ENCODE measurements around the gene LAD1. TPM values are rescaled to one million over a fixed set of nuclear protein-coding genes. Genes with fewer than 3 reads are reported as not detected.

LAD1 gene
- total and polyA plus RNA-seq, 8 donors = 28.7 to 62.5 (median 44.3) TPM

GRCh38 chr1:201420608-201421002 lies 21.5 kb upstream of the LAD1 start:
- no peak overlapping the region for H3K27ac ChIP-seq
- WGBS, 2 donors = 75 to 82% methylated on average over 7 of the region's 7 CpGs
- intact Hi-C loops (cut with DNase I) = no loop called here
- DNase-seq = no peak
- TF ChIP-seq, protein P1, sequence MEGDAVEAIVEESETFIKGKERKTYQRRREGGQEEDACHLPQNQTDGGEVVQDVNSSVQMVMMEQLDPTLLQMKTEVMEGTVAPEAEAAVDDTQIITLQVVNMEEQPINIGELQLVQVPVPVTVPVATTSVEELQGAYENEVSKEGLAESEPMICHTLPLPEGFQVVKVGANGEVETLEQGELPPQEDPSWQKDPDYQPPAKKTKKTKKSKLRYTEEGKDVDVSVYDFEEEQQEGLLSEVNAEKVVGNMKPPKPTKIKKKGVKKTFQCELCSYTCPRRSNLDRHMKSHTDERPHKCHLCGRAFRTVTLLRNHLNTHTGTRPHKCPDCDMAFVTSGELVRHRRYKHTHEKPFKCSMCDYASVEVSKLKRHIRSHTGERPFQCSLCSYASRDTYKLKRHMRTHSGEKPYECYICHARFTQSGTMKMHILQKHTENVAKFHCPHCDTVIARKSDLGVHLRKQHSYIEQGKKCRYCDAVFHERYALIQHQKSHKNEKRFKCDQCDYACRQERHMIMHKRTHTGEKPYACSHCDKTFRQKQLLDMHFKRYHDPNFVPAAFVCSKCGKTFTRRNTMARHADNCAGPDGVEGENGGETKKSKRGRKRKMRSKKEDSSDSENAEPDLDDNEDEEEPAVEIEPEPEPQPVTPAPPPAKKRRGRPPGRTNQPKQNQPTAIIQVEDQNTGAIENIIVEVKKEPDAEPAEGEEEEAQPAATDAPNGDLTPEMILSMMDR (IDR thresholded peaks at IDR 0.05) = no peak
- no peaks in the 10 kb centered on the region for H3K27me3 ChIP-seq
- no peak overlapping the region for H3K4me3 ChIP-seq
- FAIRE-seq = no peak
- H3K9me3 ChIP-seq = no peaks in the 10 kb centered on the region
- no peaks in the 10 kb centered on the region for H3K4me1 ChIP-seq
- no peak for ATAC-seq
- no peaks in the 10 kb centered on the region for H3K36me3 ChIP-seq

DNA sequence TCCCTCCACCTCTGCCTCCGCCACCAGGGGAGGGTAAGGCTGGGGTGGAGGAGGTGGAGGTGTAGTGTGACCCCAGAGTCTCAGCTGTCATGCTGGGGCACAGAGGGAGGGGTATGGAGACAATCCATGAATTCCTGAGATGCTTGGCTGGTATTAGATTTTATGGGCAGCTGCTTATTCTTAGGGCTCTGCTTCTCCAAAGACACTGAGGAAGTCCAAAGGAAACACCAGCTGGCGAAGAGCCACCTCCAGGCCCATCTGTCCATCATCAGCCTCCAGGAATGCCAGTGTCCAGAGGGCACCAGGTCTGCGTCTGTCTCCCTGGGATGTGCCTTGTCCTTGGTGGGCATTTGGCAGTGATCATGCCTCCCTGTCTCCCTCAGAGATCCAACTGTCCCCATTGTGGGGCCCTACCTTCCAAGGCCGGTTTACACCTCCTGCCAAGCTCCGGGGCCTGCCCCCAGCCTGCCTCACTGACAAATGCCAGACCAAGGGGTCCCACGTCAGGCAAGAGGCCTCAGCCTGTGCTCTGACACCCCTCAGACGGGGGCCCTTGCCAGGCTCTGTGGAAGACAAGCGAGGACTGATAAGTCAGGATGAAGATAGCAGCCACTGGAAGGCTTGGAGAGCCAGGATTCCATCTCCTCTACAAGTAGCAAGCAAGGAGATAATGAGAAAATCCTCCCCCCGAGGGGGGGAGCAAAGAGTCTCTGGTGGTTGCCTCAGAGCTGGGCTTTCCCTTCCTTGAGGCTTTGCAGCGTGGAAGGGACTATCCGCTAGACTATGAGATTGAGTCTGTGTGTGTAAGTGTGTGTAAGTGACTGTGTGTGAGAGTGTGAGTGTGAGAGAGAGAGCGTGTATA lies 20.9 kb upstream of the LAD1 start:
- intact Hi-C loops (cut with DNase I) = no loop called here
- no peaks in the 10 kb centered on the region for H3K27me3 ChIP-seq
- FAIRE-seq = no peak
- no peak overlapping the region for H3K4me3 ChIP-seq
- TF ChIP-seq, protein P1 (IDR thresholded peaks at IDR 0.05) = no peak
- no peak overlapping the region for H3K27ac ChIP-seq
- WGBS, 2 donors = 70 to 76% methylated on average over 12 of the region's 12 CpGs
- no peak for ATAC-seq
- no peaks in the 10 kb centered on the region for H3K9me3 ChIP-seq
- no peaks in the 10 kb centered on the region for H3K36me3 ChIP-seq
- H3K4me1 ChIP-seq = no peaks in the 10 kb centered on the region
- no peak for DNase-seq

- no peak for ATAC-seq
- DNase-seq = no peak
- Histone ChIP-seq H3K4me3 (no peak overlapping the region), H3K36me3 (no peaks in the 10 kb centered on the region), H3K27ac (no peak overlapping the region), H3K9me3 (no peaks in the 10 kb centered on the region), H3K27me3 (no peaks in the 10 kb centered on the region), H3K4me1 (no peaks in the 10 kb centered on the region)
- 81 to 88% methylated on average over 4 of the region's 4 CpGs for WGBS, 2 donors
- TF ChIP-seq, protein P1 (IDR thresholded peaks at IDR 0.05) = no peak
- intact Hi-C loops (cut with DNase I) = no loop called here
- FAIRE-seq = no peak
Observed at GRCh38 chr1:201419256-201419655, 20.1 kb upstream of the LAD1 start.

- no peak for DNase-seq
- H3K4me1 ChIP-seq = no peaks in the 10 kb centered on the region
- intact Hi-C loops (cut with DNase I) = no loop called here
- no peak for ATAC-seq
- no peaks in the 10 kb centered on the region for H3K36me3 ChIP-seq
- H3K27me3 ChIP-seq = no peaks in the 10 kb centered on the region
- H3K27ac ChIP-seq = no peak overlapping the region
- no peaks in the 10 kb centered on the region for H3K9me3 ChIP-seq
- no peak for FAIRE-seq
- H3K4me3 ChIP-seq = no peak overlapping the region
- WGBS, 2 donors = 85 to 88% methylated on average over 3 of the region's 3 CpGs
- TF ChIP-seq, protein P1 (IDR thresholded peaks at IDR 0.05) = no peak
Observed at GRCh38 chr1:201418461-201418860, 19.3 kb upstream of the LAD1 start.

GRCh38 chr1:201414051-201414738 lies 15.1 kb upstream of the LAD1 start:
- H3K36me3 ChIP-seq = no peaks in the 10 kb centered on the region
- no peak for DNase-seq
- no peaks in the 10 kb centered on the region for H3K4me1 ChIP-seq
- intact Hi-C loops (cut with DNase I) = no loop called here
- ATAC-seq = no peak
- TF ChIP-seq, protein P1 (IDR thresholded peaks at IDR 0.05) = no peak
- H3K4me3 ChIP-seq = no peak overlapping the region
- no peaks in the 10 kb centered on the region for H3K27me3 ChIP-seq
- no peaks in the 10 kb centered on the region for H3K9me3 ChIP-seq
- no peak for FAIRE-seq
- 93 to 94% methylated on average over 15 of the region's 15 CpGs for WGBS, 2 donors
- H3K27ac ChIP-seq = no peak overlapping the region

All from pancreas (tissue), 10 donors.